D721Med (cell line): ENCODE measurements around the gene TSEN34.
"Not testable (repeated sequence)": the region's sequence is repeated elsewhere in the genome, so short reads cannot be mapped to it uniquely, and the experiment has no call there.

ENCODE experiments used
- DNase-seq: peaks from one replicate; pipeline ENCODE4 v3.0.0; 2011; ENCODE audit warnings: low spot score; ENCODE audit not compliant: insufficient read length
- FAIRE-seq: peaks from 2 replicates; lab custom pipeline; 2011; peaks lifted over from hg19 to GRCh38; lab: Jason Lieb, UNC
- CTCF ChIP-seq: IDR thresholded peaks from 2 replicates; pipeline ENCODE4 v1.5.1; 2012; ENCODE audit warnings: mild to moderate bottlenecking, control low read depth; ENCODE audit not compliant: insufficient read depth; ENCODE audit errors: missing control alignments

The TSEN34 gene

GRCh38 chr19:54209811-54210494, 18.8 kb downstream of the TSEN34 start:
- DNase-seq (no peak), FAIRE-seq (no peak)
- TF ChIP-seq CTCF: no peak

DNA sequence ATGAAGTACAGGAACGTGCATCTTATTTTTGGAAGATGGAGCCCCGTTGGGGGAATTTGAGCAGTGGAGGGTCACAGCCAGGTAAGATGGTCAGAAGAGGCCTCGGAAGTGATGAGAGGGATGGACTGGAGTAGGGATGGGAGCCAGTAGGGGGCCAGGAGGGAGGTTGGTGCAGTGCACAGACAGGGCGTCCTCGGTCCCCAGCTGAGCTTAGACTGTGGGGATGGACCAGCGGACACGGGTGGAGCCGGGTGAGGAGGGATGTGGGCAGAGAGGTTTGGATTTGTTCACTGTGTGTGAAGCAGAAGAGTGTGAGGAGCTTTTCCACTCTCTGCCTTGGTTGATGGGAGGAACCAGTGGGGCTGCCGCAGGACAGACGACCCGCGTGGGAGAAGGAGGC, 20.1 kb downstream of the TSEN34 start:
- DNase-seq (no peak), FAIRE-seq (no peak)
- TF ChIP-seq CTCF: no peak

DNA sequence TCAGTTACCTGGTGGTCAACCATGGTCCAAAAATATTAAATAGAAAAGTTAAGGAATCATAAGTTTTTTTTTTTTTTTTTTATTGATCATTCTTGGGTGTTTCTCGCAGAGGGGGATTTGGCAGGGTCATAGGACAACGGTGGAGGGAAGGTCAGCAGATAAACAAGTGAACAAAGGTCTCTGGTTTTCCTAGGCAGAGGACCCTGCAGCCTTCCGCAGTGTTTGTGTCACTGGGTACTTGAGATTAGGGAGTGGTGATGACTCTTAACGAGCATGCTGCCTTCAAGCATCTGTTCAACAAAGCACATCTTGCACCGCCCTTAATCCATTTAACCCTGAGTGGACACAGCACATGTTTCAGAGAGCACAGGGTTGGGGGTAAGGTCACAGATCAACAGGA, 23.1 kb downstream of the TSEN34 start:
- FAIRE-seq, DNase-seq: not testable (repeated sequence)

DNA sequence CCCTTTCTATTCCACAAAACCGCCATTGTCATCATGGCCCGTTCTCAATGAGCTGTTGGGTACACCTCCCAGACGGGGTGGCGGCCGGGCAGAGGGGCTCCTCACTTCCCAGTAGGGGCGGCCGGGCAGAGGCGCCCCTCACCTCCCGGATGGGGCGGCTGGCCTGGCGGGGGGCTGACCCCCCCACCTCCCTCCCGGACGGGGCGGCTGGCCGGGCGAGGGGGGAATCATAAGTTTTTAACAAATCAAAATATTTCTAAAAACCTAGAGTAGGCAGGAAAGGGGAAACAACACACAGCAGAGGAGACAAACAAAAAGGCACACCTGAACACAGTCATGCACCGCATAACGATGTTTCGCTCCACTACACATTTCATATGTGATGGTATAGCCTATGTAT, 23.6 kb downstream of the TSEN34 start:
- FAIRE-seq, DNase-seq: not testable (repeated sequence)

GRCh38 chr19:54216869-54217268, 25.8 kb downstream of the TSEN34 start:
- FAIRE-seq: no peak
- no peak for TF ChIP-seq CTCF
- DNase-seq: no peak

DNA sequence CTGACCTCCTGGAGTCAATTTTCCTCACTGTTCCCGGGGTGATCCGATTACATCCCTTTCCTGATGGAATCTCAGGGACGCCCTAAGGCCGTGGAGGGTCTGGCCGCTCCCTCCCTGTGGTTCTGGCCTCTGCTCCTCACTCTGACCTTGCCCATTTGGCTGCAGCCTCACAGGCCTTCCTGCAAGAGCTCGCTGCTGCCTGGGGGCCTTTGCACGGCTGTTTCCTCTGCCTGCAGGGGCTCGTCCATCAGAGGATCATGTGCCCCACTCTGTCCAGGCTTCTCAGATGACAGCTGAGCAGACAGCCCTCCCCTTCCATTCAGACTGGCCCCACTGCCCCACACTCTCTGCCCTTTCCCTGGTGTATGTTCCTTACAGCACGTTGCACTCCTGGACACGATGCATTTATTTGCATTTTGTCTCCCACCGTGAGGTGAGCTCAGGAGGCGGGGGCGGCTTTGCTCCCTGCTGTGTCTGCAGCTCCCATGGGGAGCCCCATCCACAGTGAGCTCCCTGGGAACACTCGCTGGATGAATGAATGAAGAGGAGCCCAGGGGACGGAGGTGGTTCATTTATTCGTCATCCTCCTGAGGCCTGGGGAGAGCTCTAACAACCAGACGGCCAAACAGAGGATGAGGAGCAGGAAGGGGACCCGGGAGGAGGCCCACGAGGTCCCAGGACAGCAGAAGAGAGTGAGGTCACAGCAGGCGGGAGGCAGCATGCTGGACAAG, 26.6 kb downstream of the TSEN34 start:
- not testable (repeated sequence) for DNase-seq, FAIRE-seq

DNA sequence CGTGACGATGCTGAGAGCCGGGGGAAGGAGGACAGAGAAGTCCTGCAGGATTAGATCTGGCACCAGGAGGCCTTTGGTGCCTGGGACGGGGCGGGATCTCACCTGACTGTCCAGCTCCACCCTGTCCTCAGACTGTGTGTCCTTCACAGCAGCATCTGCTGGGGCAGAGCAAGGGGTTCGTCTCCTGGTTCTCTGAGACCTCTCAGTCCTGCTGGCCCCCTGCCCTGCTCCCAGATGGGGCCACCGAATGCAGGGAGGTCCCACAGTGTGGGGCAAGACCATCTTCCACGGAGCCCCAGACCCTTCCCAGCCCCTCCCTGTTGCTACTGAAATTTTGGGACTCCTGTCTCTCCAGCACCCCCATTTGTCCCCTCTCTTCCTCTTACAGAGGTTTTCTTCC, 27.2 kb downstream of the TSEN34 start:
- FAIRE-seq (no peak), DNase-seq (no peak)
- TF ChIP-seq CTCF: no peak

DNA sequence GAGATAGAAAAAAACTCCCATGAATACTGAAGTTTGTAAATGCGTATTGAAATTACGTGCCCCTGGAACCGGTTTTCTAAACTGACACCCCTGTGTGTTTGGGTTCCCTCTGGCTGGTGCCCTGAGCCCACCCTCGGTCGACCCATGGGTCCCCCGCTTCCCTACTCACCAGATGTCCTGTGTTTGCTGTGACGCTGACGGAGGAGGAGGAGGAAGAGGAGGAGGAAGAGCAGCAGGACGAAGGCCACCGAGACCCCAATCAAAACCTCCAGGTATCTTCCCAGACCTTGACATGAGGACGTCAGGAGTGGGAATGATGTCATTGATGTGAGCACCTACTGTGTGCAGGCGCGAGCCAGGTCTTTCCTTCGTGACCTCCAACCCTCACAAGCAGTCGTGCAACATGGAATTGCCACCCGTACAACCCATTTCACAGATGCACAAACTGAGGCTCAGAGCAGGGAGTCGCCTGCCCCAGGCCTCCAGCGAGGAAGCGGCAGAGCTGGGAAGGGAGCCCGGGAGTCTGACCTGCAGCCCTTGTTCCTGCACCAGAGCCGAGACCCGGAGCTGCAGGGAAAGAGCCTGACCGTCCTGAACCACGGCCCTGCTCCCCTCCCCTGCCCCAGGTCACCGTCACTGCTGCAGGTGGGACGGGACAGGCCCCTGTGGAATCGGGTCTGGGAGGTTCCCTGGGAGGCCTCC, 28.0 kb downstream of the TSEN34 start:
- no peak for TF ChIP-seq CTCF
- no peak for FAIRE-seq
- no peak for DNase-seq

DNA sequence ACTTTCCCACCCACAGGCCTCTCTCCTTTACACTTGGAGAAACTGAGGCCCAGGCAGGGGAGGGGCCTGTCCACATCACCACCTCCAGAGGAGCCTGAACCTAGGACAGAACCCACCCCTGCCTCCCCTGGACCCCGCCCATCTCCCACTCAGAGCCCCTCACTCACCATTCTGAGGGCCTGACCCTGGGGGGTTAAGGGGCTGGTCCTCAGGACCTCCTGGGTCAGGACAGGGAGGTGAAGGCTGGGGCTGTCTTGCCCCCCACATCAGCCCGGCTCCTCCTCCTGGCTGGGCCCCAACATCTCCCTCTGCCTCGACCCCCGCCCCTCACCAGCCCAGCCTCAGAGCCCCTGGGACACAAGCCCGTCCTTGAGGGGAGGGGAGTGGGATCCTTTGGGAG, 28.6 kb downstream of the TSEN34 start:
- DNase-seq, FAIRE-seq: not testable (repeated sequence)

DNA sequence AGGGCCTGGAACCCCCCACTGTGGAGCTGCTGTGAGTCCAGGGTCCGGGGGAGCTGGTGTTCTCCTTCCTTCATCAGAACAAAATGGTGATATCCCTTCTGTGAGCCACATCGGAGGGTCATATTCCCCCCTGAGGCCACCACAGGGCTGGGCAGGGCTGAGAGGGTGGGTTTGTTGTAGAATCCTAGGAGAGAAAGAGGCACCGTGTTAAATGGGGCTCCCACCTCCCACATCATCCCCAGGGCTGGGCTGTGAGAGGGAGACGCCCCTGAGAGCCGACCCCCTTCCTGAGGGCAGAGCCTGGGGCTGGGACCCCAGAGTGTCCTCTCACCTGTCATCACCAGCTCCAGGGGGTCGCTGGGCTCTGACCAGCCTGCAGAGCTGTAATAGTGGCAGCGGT, 30.8 kb downstream of the TSEN34 start:
- not testable (repeated sequence) for FAIRE-seq, DNase-seq

DNA sequence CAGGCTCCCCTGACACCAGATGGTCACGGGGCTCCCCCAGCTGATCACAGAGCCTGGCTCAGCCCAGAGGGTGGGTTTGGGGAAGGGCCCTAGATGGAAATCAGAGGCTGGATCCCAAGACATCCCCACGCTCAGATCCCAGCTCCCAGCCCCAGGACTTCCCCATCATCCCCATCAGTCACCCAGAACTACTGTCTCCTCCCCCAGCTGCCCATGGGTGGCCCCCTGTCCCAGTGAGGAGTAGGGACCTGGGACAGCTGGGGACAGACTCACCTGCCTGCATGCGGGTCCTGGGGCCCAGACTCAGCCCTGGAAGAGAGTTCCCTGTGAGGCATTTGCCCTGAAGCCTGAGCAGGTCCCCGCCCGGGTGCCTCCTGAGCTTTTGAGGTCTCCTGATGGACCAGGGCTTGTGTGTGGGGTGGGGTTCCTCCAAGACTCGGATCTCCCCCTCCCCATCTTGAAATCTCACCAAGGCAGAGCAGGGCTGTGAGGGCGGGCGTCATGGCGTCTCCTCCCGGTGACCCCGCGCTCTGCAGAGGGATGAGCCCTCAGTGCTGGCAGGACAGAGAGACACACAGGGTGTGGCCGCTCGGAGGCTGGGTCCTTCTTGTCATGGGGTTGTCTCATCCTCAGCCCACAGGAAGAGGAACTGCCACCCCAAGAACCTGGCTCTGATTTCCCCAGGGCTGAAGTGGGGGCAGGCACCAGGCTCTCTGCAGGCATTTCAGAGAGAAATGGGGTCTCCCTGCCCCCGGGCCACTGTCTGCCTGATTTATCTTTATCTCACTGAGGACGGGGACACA, 31.6 kb downstream of the TSEN34 start, which contains the start of gene LILRB3:
Gene LILRB3 (minus strand): TSS at position 534 of the 803 bp plus-strand sequence. CDS start 31 bp downstream, at position 503.
- not testable (repeated sequence) for DNase-seq, FAIRE-seq

DNA sequence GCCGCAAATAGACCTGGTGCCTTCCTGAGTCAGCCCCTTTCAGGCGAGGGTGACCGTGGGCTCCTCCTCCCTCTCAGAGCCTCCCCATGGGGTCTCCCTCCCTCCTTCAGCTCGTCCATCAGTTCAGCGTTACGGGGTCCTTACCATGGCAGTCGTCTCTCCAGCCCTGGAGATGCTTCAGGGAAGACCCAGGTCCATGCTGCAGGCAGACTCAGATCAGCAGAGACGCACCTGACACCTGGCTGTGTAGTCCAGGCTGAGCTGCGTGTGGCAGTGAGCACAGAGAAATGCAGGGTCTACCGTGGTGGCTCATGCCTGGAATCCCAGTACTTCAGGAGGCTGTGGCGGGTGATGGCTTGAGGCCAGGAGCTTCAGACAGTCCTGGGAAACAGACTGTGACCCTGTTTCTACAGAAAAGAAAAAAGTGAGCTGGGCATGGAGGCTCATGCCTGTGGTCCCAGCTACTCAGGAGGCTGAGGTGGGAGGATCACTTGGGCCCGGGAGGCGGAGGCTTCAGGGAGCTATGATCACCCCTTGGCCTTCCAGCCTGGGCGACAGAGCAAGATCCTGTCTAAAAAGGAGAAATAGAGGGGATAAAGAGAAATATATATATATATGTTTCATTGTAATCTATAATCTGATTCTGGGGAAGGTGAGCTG, 32.3 kb downstream of the TSEN34 start:
- DNase-seq, FAIRE-seq: not testable (repeated sequence)
